Stimulated activated naive CD8-positive, alpha-beta T cell treated with anti-CD3 and anti-CD28 coated beads, Interleukin-15, Interleukin-2, amounts not matched to agents 100 ng/mL and 50 ng/mL, for 24 hours (primary cell): ENCODE measurements around the gene TSPAN4.
A peak's percentile ranks its signal among the peaks of the same experiment; 100 is the strongest.

Experiments used
- H3K27ac Mint-ChIP-seq: one replicate; pipeline ENCODE4 v1.8.0; 2021; ENCODE audit warnings: mild to moderate bottlenecking, mixed read lengths
- H3K27me3 Mint-ChIP-seq: one replicate; pipeline ENCODE4 v1.8.0; 2021; ENCODE audit warnings: mixed read lengths
- H3K36me3 Mint-ChIP-seq: one replicate; pipeline ENCODE4 v1.8.0; 2021; ENCODE audit warnings: low read depth, mixed read lengths
- H3K4me1 Mint-ChIP-seq: one replicate; pipeline ENCODE4 v1.8.0; 2021; ENCODE audit warnings: low read depth, mixed read lengths
- H3K4me3 Mint-ChIP-seq: one replicate; pipeline ENCODE4 v1.8.0; 2021; ENCODE audit warnings: mild to moderate bottlenecking, mixed read lengths
- H3K9me3 Mint-ChIP-seq: one replicate; pipeline ENCODE4 v1.8.0; 2021; ENCODE audit warnings: mixed read lengths

Gene TSPAN4

DNA sequence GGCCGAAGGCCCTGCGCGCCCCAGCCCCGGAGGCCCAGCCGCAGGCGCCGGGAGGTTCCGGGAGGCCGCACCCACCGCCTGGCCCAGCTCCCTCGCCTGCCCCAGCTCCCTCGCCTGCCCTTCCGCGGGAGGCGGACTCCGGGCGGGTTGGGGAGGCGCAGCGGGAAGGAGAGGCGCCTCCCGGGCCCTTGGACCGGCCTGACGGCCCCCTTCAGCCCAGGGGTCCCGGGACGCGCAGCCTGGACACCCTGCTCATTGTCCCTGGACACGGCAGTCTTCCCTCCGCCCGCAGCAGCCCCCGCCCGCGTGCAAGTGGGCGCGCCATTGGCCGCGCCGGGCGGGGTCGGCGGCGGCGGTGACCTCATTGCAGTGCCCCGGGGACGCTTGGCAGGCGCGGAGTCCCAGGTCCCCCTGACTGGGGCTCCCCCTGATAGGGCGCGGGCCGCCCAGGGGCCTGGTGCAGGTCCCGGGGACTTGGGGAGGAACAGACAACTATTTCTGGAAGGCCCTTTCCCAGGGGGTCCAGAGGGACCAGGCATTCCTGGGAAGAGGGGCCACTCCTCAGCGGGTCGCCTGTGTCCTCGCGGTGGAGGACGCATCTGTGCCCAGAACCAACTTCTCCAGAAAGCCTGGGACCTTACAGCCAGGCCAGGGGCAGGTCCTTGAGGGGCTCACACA, 9.4 kb upstream of the TSPAN4 start:
- Mint-ChIP-seq H3K27me3 (peaks cover 23% of the 10 kb centered on the region), H3K27ac (no peak overlapping the region), H3K4me1 (peaks cover 36% of the 10 kb centered on the region), H3K9me3 (no peaks in the 10 kb centered on the region), H3K4me3 (peak overlapping the region; percentile 73), H3K36me3 (no peaks in the 10 kb centered on the region)

DNA sequence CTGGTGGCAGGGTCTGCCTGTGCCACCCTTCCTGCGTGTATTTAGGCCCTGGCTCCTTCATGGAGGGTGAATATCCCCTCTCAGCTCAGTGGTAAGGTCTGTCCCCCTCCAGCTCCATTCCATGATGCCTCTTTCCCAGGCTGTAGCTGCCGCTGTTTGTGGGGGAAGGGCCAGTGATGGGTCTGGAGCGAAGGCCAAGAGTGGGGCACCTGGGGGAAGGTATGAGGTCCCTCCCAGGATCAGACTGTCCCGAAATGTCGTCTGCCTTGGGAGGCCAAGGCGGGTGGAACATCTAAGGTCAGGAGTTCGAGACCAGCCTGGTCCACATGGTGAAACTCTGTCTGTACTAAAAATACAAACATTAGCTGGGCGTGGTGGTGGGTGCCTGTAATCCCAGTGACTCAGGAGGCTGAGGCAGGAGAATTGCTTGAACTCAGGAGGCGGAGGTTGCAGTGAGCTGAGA, 8.8 kb upstream of the TSPAN4 start:
- Mint-ChIP-seq H3K27me3 (peaks cover 17% of the 10 kb centered on the region), H3K4me3 (peak overlapping the region; percentile 73), H3K9me3 (no peaks in the 10 kb centered on the region), H3K4me1 (peaks cover 34% of the 10 kb centered on the region), H3K27ac (no peak overlapping the region), H3K36me3 (no peaks in the 10 kb centered on the region)

DNA sequence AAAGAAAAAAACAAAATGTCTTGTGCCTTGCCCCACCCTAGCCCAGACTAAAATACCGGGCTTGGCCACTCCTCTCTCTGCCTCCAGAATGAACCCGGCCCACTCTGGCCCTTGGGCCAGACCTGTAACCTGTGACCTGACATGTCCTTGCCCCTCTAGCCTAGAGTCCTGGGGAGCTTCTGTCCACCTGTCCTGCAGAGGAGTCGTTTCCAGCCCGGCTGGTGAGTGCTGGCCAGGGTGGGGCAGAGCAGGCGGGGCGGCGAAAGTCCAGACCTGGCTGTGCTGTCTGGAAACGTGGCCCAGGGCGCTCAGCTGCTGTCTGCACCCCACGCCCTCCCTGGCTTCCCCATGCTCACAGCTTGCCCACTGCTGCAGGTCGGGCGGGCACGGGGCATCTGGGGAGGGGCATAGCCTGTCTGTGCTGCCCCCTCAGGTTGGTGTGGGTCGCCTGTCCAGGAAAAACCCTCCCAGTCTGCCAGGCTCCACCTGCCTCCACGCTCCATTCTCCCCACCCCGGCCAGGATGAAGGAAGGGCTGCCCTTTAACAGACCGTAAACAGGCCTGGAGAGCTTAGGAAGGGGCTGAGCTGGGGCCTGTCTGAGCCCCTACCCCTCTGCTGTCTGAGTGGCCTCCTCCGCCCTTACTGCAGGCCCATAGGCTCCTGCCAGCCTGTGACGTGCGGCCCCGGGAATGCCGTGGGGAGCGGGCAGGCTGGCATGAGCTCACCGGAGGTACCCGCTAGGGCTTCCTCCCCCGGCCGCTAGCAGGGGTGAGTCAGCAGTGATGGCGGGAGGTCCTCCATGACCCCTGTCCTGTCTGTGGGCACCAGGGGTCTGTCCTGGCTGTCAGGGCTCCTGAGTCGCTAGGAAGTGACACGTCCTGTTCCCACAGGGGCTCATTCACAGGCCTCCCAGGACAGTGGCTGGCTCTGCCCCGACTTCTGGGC, 8.0 kb upstream of the TSPAN4 start:
- Mint-ChIP-seq H3K27ac (peak overlapping the region; percentile 36), H3K27me3 (peaks cover 9% of the 10 kb centered on the region), H3K9me3 (no peaks in the 10 kb centered on the region), H3K36me3 (peaks cover 3% of the 10 kb centered on the region), H3K4me3 (peak overlapping the region; percentile 73), H3K4me1 (peaks cover 26% of the 10 kb centered on the region)

DNA sequence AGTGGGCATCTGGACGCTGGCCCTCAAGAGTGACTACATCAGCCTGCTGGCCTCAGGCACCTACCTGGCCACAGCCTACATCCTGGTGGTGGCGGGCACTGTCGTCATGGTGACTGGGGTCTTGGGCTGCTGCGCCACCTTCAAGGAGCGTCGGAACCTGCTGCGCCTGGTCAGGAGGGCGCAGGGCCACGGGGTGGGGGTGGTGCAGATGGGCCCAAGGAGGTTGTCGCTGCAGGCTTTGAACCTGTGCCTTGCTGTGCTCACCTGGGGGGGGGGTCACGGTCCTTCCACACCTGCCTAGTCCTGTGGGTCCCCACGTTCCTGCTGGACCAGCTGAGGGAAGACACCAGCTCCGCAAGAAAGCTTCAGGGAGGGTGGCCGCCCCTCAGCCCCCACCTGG, 6.4 kb upstream of the TSPAN4 start:
- H3K27ac Mint-ChIP-seq: no peak overlapping the region
- peaks cover 6% of the 10 kb centered on the region for H3K27me3 Mint-ChIP-seq
- H3K4me3 Mint-ChIP-seq: no peak overlapping the region
- H3K4me1 Mint-ChIP-seq: peaks cover 35% of the 10 kb centered on the region
- H3K36me3 Mint-ChIP-seq: peaks cover 14% of the 10 kb centered on the region
- no peaks in the 10 kb centered on the region for H3K9me3 Mint-ChIP-seq

DNA sequence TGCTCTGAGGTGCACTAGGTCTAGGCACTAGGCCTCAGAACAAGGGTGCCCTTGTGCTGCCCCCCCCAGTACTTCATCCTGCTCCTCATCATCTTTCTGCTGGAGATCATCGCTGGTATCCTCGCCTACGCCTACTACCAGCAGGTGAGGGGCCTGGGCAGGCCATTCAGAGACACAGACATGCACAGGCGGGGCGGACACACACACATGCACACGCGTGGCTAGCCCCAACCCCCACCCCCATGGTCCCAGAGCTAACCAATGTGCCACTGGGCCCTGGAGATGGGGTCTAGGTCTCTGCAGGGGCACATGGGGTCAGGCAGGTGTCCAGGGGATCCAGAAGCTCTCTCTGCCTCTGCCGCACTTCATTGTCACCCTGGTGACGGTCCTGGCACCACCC, 6.0 kb upstream of the TSPAN4 start:
- Mint-ChIP-seq H3K27ac (no peak overlapping the region), H3K27me3 (peaks cover 3% of the 10 kb centered on the region), H3K4me3 (no peak overlapping the region), H3K36me3 (peaks cover 14% of the 10 kb centered on the region), H3K4me1 (peaks cover 36% of the 10 kb centered on the region), H3K9me3 (no peaks in the 10 kb centered on the region)

DNA sequence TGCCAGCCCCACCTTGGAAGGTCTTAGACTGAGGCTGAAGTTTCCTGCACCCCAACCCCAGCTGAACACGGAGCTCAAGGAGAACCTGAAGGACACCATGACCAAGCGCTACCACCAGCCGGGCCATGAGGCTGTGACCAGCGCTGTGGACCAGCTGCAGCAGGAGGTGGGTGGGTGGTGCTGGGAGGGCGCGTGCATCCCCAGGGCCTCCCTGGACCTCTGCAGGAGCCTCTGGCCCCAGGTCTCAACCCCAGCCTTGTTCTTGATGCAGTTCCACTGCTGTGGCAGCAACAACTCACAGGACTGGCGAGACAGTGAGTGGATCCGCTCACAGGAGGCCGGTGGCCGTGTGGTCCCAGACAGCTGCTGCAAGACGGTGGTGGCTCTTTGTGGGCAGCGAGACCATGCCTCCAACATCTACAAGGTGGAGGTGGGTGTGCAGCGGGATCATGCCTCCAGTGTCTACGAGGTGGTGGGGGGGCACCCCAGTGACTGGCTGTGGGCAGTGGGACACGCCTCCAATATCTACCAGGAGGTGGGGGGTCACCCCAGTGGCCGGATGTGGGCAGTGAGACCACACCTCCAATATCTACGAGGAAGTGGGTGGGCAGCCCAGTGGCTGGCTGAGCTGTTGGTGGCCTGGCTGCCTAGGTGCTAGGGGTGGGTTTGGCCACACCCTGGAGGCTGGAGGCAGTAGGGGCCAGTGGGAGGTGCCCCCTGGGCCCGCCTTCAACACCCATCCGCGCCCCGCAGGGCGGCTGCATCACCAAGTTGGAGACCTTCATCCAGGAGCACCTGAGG, 5.3 kb upstream of the TSPAN4 start:
- H3K27ac Mint-ChIP-seq: no peak overlapping the region
- H3K9me3 Mint-ChIP-seq: no peaks in the 10 kb centered on the region
- H3K36me3 Mint-ChIP-seq: peaks cover 14% of the 10 kb centered on the region
- H3K4me3 Mint-ChIP-seq: no peak overlapping the region
- no peaks in the 10 kb centered on the region for H3K27me3 Mint-ChIP-seq
- peaks cover 36% of the 10 kb centered on the region for H3K4me1 Mint-ChIP-seq

DNA sequence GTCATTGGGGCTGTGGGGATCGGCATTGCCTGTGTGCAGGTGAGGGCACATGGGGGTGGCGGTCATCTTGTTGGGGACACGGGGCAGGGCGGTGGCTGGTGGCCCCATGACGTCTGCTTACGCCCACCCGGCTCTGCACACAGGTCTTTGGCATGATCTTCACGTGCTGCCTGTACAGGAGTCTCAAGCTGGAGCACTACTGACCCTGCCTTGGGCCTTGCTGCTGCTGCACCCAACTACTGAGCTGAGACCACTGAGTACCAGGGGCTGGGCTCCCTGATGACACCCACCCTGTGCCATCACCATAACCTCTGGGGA, 4.7 kb upstream of the TSPAN4 start:
- H3K4me1 Mint-ChIP-seq: peaks cover 36% of the 10 kb centered on the region
- H3K27ac Mint-ChIP-seq: no peak overlapping the region
- no peaks in the 10 kb centered on the region for H3K9me3 Mint-ChIP-seq
- no peak overlapping the region for H3K4me3 Mint-ChIP-seq
- peaks cover 14% of the 10 kb centered on the region for H3K36me3 Mint-ChIP-seq
- H3K27me3 Mint-ChIP-seq: no peaks in the 10 kb centered on the region

DNA sequence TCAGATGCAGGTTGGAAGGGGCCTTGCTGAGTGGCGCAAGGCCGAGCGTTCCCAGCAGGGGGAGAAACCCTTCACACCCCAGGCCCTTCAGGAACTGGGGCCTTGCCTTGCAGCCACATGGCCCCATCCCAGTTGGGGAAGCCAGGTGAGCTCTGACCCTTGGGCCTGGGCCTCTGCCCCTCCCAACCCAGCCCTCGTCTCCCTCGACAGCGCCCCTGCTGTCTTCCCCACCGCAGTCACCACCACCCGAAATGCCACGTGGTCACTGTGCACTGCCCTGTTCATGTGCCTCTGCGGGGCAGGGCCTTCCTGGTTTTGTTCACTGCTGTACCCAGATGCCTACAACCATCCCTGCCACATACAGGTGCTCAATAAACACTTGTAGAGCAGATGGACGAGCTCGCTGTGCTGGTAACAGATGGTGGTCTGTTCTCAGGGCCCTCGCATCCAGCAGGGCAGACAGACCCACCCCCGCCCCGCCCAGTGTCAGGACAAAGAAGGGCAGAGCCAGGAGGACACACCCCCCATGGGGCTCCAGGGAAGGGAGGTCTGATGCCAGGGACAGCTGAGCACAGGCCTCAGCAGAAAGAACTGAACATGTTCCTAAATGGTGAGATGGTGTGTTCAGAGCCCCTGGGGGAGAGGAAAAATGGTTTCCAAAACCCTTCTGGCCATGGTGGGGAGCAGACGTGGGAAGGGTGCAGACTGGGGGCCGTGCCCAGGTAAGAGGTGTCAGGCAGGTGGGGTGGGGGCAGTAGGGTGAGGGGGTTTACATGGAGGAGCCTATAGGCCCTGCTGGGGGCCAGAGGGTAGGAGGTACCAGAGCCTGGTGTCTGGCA, 4.0 kb upstream of the TSPAN4 start:
- Mint-ChIP-seq H3K4me1 (peaks cover 37% of the 10 kb centered on the region), H3K27me3 (no peaks in the 10 kb centered on the region), H3K27ac (no peak overlapping the region), H3K4me3 (no peak overlapping the region), H3K9me3 (no peaks in the 10 kb centered on the region), H3K36me3 (peaks cover 14% of the 10 kb centered on the region)

DNA sequence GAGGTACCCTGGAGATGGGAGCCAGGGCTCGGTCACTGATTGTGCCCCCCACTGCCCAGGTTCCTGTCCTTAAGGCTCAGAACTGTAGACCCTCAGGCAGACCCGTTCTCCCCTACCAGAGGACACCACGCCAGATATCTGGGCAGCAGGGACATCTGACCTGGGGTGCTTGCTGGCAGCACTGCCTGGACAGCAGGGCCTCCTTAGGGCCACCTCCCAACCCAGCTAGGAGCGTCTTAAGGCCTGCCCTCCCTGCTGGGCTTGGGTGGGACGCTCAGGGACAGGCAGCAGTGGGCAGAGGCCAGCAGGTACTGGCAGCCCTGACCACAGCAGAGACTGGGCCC, 3.4 kb upstream of the TSPAN4 start:
- Mint-ChIP-seq H3K27ac (no peak overlapping the region), H3K36me3 (peaks cover 14% of the 10 kb centered on the region), H3K4me3 (no peak overlapping the region), H3K4me1 (peaks cover 37% of the 10 kb centered on the region), H3K9me3 (no peaks in the 10 kb centered on the region), H3K27me3 (no peaks in the 10 kb centered on the region)

DNA sequence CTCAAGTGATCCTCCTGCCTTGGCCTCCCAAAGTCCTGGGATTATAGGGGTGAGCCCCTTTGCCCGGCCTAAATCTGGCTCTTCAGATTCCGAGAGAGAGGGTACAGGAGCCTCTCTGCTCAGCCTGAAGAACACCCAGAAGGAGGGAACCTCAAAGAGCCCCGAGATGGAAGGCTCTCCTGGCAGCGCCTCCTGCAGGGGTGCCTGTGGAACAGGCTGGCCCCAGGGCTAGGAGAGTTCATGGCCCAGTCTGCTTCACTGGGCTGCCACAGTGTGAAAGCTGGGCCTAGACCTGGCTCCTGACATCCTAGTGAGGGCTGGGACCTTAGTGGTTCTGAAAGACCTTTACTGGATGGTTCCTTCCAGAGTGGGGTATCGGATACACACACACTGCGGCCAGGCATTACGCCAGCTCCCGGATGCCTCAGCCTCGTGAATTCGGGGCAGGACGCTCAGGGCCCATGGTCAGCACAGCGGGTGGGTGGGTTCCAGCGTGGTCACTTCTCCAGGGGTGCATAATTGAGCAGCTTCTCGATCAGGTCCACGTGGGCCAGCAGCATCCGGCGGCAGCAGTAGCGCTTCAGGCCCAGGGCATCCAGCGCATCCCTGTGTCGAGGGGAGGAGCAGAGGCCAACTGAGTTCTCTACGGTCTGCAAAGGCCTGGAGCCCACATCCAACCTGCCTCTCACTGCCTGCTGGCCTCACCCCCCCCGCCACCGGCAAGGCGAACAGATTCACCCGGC, 2.6 kb upstream of the TSPAN4 start:
- Mint-ChIP-seq H3K4me3 (peak overlapping the region; percentile 88), H3K27ac (no peak overlapping the region), H3K9me3 (no peaks in the 10 kb centered on the region), H3K36me3 (peaks cover 14% of the 10 kb centered on the region), H3K27me3 (no peaks in the 10 kb centered on the region), H3K4me1 (peaks cover 33% of the 10 kb centered on the region)

DNA sequence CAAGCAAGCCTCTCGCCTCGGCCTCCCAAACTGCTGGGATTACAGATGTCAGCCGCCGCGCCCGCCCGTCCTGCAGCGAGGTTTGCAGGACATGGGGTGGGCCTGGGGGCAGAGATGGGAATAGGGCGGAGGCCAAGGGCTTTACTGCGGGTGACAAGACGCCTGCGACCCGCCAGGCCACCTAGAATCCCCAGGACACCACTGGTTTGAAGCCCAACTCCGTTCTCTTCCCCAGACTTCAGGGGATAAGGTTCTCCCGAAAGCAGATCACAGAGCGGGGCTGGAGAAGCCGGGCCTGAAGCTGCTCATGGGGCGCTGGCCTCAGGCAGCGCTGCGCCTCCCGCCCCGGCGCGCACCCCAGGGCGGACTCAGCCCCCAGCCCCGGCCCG, 677 bp upstream of the TSPAN4 start:
- peaks cover 14% of the 10 kb centered on the region for H3K36me3 Mint-ChIP-seq
- peaks cover 30% of the 10 kb centered on the region for H3K4me1 Mint-ChIP-seq
- H3K9me3 Mint-ChIP-seq: no peaks in the 10 kb centered on the region
- peak overlapping the region; percentile 88 for H3K4me3 Mint-ChIP-seq
- H3K27ac Mint-ChIP-seq: peak overlapping the region; percentile 76
- no peaks in the 10 kb centered on the region for H3K27me3 Mint-ChIP-seq

DNA sequence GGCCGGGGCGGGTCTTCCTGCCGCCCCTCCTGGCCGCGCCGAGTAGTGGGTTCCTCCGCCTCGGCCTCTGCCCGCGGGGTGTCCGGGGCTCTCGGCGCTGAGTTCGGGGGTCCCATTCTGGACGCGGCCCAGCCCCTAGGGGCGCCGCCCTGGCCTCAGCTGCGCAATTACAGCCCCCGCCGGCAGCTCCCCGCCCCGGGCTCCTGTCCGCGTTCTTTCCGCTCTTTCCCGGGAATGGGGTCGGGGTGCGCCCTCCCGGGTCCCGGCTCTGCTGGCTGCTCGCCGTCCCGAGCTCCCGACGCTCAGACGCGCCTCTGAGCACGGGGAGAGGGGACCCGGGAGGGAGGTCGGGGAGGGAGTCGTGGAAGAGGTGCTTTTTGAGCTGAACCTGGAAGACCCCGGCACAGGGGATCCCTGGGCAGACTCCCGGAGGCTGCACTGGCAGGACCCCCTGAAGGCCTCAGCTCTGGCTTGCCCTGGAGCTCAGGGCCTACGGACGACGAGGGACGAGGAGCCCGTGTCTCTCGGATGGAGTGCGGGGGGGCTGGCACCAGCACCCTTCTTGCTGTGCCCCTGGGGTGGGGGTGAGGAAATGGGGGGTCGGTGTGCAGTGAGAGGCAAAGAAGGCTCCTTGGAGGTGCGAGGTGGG, 558 bp downstream of the TSPAN4 start:
- Mint-ChIP-seq H3K27ac (peak overlapping the region; percentile 67), H3K36me3 (peaks cover 14% of the 10 kb centered on the region), H3K4me1 (peaks cover 30% of the 10 kb centered on the region), H3K4me3 (peak overlapping the region; percentile 76), H3K27me3 (no peaks in the 10 kb centered on the region), H3K9me3 (no peaks in the 10 kb centered on the region)

DNA sequence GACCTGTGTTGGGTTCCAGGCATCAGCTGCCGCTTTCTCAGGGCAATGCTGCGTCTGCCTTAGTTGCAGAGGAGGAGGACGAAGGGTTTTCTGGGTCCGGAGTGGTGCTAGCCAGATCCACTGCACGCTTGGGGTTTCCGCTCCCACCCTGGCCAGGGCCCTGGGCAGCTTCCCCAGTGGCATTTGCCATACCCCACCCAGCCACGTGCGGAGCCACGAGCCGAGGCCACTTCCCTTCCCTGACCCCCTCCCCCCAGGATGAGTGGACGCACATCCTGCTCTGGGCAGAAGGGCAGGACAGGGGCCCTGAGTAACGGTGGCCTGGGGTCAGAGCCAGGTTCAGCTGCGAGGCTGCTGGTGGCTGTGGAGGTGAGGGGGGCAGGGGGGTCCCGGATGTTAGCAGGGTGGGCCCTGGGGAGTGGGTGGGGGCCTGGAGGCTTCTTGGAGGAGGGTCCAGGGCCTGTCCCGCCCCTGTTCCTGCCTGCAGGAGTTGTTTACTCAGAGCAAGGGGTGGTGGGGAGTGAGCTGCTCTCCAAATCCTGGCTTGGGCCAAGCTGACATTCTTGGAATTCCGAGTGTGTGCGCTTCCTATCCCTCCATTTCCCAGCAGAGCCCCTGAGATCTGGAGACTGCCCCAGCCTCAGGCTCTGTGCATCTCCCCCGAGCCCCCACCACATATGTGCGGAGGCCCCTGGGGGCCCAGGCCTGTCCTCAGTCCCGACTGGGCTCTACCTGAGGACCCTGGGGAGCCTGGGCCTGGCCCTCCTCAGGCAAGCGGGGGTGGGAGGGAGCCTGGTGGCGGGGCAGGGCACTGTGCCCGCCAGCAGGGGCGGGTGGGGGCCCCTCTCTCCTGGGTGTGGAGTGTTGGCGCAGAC, 1.4 kb downstream of the TSPAN4 start:
- H3K27ac Mint-ChIP-seq: peak overlapping the region; percentile 67

More for the DNA sequence above, 1.4 kb downstream of the TSPAN4 start:
- H3K4me3 Mint-ChIP-seq: peak overlapping the region; percentile 76
- no peaks in the 10 kb centered on the region for H3K9me3 Mint-ChIP-seq
- H3K27me3 Mint-ChIP-seq: no peaks in the 10 kb centered on the region
- peaks cover 14% of the 10 kb centered on the region for H3K36me3 Mint-ChIP-seq
- peaks cover 36% of the 10 kb centered on the region for H3K4me1 Mint-ChIP-seq
